K562 treated with DMSO at 1 percent for 48 hours (cell line): ENCODE results near the gene NRCAM. TPM values are rescaled to one million over a fixed set of nuclear protein-coding genes. Genes with fewer than 3 reads are reported as not detected.

Experiments
- total RNA-seq: library from RNA; unstranded; fragments of 300-600 nt; gene quantifications from 2 replicates; pipeline ENCODE4 v1.2.3, GENCODE V29; 2022; ENCODE audit warnings: low replicate concordance; ENCODE audit errors: extremely low read depth

Gene NRCAM
- not detected in 2 replicates for total RNA-seq

DNA sequence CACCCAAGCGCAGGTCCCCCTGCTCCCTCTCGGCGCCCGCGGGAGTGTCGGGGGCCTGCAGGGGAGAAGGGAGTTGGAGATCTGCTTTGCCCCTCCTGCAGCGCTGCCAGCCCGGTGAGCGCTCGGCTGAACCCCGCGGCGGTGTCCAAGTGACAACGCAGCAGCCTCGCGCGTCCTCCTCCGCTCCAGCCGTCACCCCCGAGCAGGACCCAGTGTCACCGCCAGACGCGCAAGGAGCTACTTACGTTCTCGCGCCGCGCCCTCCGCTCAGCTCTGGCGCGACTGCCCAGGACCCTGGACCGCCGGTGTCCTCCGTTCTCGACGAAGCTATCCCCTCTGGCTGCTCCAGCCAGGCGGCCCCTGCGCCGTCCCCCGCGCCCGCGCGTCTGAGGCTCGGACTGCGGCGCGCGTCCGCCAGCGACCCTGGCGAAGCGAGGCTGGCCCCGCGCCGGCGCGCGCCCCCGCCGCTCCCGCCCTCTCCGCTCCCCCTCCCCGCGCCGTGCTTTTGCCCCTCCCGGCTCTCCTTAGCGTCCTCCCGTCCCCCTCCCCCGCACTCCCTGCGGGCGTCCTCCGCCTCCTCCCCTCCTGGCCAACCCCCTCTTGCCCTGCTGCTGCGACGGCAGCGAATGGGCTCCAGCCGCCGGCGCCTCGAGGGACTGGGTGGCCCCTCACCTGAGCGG lies at the start of gene NRCAM:
TSS of gene NRCAM (minus strand) at position 439 of the 680 bp plus-strand sequence. CDS start 216,372 bp downstream, outside the sequence.

GRCh38 chr7:108130261-108130660 lies 326.0 kb downstream of the NRCAM start, which contains the start of gene LAMB4:
LAMB4 (minus strand) TSS chr7:108130361; CDS start chr7:108123164, 7,197 bp downstream.

Other genes with a start within 250 kb of the NRCAM start
- not detected in 2 replicates for gene PNPLA8, start 69.7 kb upstream of the NRCAM start, total RNA-seq
- gene THAP5, start 113.3 kb upstream of the NRCAM start, total RNA-seq = not detected in 2 replicates
- gene DNAJB9, start 113.4 kb upstream of the NRCAM start, total RNA-seq = not detected in 2 replicates